Measurements from ENCODE around the gene BACE2.

Gene BACE2

DNA sequence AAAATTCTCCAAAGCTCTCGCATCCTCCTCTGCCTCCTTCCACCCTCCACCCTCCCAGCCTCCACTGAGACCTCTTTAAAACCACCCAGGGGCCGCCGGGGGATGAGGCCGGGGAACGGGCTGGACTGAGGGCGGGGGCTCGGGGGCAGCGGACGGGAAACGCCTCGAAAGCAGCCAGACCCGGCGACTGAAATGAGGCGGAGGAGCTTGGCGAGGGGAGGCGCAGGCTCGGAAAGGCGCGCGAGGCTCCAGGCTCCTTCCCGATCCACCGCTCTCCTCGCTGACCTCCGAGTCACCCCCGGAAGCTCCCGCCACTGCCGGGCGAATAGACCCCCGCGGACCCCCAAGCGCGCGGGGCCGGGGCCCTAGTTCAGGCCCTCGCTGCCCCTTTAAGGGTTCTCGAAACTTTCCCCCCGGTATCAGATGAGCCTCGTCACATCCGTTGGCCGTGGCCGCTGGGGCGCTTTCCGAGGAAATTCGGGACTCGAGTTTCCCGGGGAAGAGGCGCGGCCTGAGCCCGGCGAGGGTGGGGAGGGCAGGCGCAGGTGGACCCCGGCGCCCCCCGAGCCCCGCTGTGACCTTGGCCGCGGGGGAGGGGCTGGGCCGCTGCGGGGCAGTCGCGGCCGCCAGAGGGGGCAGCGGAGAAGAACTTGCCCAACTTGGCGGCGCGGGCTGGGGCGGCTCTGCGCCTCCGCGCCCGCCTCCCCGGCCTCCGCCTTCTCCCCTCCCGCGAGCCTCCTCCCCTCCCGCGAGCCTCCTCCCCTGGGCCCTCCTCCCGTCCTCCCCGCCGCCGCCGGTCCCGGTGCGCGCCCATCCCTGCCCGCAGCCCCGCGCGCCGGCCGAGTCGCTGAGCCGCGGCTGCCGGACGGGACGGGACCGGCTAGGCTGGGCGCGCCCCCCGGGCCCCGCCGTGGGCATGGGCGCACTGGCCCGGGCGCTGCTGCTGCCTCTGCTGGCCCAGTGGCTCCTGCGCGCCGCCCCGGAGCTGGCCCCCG is at the start of gene BACE2:
Gene BACE2 (plus strand): TSS at position 813 of the 995 bp plus-strand sequence. CDS start 104 bp downstream, at position 917.
- peak; percentile 40 for DNase-seq

DNA sequence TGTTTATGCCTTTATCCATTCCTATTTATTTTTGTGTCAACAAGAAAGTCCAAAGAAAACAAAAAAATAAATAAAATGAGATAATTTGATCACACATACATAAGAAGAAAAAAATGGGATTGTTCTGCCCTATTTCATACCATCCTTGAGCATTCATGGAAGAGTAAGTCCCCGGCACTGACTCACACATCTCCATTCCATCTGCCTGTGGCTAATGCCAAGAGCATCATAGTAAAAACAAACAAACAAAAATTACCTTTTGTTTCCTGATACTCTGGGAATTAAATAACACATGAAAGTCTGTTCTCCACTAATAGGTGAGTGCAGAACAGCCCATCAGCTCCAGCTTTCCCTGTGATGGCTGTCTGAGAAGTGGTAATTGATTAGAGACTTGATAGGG is 48.1 kb upstream of the BACE2 start:
- DNase-seq, result no peak

DNA sequence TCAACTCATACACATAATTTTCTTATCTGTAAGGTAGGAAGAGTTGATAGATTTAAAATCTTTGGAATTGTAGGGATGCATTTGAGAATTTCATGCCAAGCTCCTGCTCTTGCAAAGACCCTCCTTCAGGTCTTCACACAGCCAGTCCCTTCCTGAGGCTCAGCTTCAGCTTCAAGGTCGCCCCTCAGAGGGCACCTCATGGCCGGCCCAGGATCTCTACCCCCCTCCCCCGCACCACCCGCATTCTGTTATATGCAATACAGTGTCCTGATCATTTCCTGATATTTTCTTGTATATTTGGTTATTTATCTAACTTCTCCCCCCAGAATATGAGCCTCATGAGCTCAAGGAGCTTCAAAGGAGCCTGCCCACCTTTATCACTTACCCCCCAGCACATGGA is 47.0 kb upstream of the BACE2 start:
- DNase-seq, result no peak

GRCh38 chr21:41121785-41122415 is 46.1 kb upstream of the BACE2 start:
- peak; percentile 60 for DNase-seq

- DNase-seq, result no peak
Observed at GRCh38 chr21:41124641-41125201, 43.2 kb upstream of the BACE2 start.

DNA sequence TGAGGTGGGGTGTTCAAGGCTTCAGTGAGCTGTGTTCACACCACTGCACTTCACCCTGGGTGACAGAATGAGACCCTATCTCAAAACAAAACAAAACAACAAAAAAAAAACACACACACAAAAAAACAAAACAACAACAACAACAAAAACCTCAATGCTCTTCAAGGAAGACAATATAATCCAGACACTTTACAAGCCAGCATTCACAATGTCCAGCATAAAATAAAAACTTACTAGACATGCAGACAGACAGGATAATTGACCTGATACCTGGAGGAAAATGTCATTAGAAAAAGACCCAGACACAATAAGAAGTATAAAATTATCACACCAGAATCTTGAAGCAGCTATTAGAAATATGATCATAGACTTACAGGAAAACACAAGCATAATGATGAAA is 39.0 kb upstream of the BACE2 start:
- no peak for DNase-seq

DNA sequence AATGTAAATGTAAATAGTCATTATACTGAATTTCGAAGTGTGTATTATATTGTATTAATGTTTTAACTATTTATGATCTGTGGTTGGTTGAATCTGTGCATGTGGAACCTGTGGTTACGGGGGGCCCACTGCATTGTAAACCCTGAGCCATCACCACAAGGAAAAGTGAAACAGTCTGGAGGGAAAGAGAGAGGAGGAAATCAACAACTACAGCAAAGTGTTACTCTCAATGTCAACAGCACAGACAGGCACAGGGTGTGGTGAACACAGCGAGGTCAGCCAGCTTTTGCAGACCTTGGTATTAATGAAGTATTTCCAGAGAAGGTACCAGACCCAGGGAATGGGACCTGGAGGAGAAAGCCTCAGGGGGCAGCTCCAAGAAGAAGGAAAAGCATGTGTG is 37.1 kb upstream of the BACE2 start:
- no peak for DNase-seq

- DNase-seq, result no peak
Observed at GRCh38 chr21:41133874-41134522, 34.0 kb upstream of the BACE2 start.

- no peak for DNase-seq
Observed at GRCh38 chr21:41135746-41136145, 32.2 kb upstream of the BACE2 start.

DNA sequence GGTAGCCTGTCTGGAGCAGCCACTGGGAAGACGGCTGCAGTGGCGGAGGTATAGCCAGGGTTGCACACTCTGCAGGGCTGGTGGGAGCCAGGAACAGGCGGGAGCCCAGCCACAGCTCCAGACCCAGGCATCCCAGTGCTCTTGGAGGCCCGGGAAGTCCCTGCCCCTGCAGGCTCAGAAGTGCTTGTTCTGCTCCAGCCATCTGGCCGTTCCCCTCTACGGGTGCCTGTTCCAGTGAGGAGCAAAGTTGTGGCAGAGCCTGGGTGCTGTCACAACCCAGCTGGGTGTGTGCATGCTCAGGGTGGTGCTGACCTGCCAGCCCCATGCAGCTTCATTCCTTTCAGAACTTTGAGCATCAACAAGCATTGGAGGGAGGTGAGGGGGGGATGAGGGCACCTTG is 31.7 kb upstream of the BACE2 start:
- no peak for DNase-seq

DNA sequence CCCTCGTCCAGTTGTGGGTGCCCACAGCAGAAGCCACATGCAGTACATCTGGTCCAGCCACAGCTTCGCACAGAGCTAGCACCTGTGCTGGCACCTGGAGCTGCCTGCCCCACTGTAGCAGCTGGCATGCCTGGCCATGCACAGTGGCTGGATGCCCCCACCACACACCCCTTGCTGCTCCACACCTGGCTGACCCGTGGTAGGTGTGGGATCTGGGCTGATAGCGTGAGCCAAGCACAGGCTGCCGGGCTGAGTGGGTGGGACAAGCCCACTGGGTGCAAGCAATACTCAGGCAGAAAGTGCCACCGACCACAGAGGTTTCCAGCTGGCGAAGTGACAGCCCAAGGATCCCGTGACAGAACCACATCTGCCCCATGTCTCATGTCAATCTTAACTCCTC is 30.6 kb upstream of the BACE2 start:
- DNase-seq, result no peak

GRCh38 chr21:41137889-41138288 is 30.1 kb upstream of the BACE2 start:
- no peak for DNase-seq

- DNase-seq, result no peak
Observed at GRCh38 chr21:41138711-41139110, 29.2 kb upstream of the BACE2 start.

DNA sequence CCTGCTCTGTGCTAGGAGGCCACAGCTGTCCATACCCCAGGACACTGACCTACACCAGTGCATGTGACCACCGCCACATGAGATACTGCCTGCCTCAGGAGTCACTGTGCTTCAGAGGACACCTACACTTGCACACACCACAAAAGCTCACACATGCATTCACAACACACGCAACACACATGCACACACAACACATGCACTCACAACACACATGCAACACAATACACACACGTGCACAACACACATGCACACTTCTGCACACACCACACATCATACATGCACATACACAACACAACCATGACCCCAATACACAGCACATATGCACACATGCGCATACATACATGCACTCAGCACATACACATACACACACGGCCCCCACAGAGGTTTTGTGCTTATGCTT is 28.7 kb upstream of the BACE2 start:
- DNase-seq, result no peak

DNA sequence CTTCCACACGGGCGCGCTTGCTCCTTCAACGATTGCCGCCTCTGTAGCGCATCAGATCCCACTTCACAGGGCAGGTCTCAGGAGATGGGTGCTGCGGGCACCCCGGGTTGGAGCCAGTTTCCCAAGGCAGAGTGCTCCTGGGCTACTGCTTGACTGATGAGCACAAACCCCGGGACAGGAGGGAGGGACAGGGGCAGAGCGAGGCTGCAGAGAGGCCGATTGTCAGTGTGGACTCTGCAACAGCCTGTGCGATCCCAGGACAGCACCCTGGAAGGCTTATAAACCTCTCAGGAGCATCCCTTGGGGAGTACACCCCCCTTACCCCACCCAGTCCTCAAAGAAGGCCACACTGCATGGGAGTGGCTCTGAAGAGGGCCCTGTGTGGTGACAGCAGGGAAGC is 28.0 kb upstream of the BACE2 start:
- no peak for DNase-seq

DNA sequence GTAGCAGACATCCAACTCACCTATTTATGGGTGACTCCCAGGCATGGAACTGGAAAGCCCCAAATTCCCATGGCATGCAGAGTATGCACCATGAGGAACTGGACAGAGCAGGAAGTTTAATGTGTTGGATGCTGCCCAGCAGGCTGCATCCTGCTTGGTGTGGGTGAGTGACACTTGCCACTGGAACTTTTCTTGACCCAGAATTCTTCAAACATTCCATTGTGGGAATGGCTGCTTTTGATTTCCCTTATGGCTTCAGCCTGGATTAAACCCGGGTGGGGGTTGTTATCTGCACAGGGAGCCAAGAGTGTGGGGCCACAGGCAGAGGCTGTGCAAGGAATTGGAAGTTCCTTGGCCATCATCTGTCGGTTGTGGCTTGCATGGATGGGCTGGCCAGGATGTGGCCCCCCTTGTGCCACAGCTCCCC is 26.9 kb upstream of the BACE2 start:
- no peak for DNase-seq

GRCh38 chr21:41142051-41142795 is 25.7 kb upstream of the BACE2 start:
- DNase-seq, result no peak

DNA sequence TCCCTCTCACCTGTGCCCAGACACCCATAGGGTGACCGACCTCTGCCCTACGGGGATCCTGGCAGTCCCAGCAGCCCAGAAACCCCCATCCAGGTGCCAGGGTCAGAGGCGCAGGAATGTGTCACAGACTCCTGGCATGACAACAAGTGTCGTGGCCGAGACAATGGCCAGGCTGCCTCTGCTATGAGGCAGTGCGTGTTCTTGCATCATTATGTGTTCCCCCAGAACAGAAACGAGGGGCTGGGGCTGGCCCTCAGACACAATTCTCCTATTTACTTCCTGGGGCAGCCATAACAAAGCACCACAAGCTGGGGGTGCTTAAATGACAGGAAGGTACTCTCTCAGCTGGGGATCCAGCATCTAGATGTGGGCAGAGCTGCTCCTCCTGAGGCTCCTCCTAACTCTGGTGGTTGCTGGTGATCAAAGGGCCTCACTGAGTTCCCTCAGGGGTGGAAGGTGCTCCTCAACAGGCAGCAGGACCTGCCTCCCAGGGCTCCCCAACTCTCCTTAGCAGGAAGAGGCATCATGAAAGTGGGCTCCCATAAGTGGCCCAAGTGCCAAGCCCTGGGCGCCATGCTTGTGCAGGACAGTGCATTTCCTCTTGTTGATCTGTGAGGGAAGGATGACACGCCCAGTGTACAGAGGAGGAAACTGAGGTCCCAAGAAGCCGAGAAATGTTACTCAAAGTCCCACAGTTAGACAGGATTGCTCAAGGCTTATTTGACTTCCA is 24.2 kb upstream of the BACE2 start:
- no peak for DNase-seq

GRCh38 chr21:41147096-41147978 is 20.6 kb upstream of the BACE2 start:
- no peak for DNase-seq

DNA sequence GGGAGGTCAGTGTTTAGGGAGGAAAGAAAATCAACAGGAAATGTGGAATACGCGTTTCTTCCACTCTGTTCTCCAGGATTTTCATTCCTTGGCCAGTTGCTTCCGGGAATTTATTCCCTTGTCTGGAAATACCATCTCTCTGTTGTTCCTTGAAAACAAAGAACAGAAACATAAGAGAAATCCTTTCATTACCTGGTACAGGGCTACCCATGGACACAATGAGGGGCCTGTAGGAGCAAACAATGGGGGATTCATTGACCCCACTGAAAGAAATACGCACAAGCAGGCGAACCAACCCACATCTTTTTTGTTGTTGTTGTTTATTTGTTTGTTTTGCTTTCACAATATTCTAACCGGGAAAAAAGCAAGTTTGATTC is 20.0 kb upstream of the BACE2 start:
- no peak for DNase-seq

- DNase-seq, result no peak
Observed at GRCh38 chr21:41148798-41149197, 19.2 kb upstream of the BACE2 start.

All from activated CD4-positive, CD25-positive, alpha-beta regulatory T cell treated with anti-CD3 and anti-CD28 coated beads, Interleukin-2, amount 50 U/mL, for 72 hours (primary cell).